ENCODE results near the gene USP15. TPM values are rescaled to one million over a fixed set of nuclear protein-coding genes. Genes with fewer than 3 reads are reported as not detected.

The USP15 gene
- total and polyA plus RNA-seq, 2 donors (not counting 3 experiments of a cell fraction or from before 2014, with no cell fraction given) = 20.0 to 61.8 TPM

DNA sequence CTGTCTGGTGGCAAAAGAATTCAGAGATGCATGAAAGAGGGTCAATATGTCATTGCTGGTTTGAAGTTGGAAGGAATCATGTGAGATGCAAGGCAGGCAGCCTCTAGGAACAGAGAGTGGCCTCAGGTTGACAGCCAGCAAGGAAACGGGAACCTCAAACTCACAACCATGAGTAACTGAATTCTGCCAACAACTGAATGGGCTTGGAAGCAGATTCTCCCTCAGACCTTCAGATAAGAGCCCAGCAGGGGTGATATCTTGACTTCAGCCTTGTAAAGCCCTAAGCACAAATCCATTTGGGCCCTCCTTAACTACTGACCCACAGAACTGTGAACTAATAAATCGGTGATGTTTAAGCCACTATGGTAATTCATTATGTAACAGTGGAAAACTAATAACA, 35.8 kb downstream of the USP15 start:
- no peak overlapping the region for H2AFZ ChIP-seq (ENCODE audit: low read depth, low read length)
- no peaks in the 10 kb centered on the region for H3K27me3 ChIP-seq (ENCODE audit: control insufficient read depth in 2 of 2, insufficient read depth in 2 of 2, low read length in 2 of 2)
- CTCF ChIA-PET = no interaction called here
- dilution Hi-C loops (cut with MboI; ENCODE audit: extremely low pct_ligation_motif_present, low sequenced_read_pairs) = no loop called here
- BruUV-seq (replicated peaks) = no TSS peak
- H3K9me3 ChIP-seq (replicated peaks; ENCODE audit: control insufficient read depth, insufficient read depth, low read length) = no peaks in the 10 kb centered on the region
- peaks cover 3 to 8% of the 10 kb centered on the region in 2 experiments for H3K36me3 ChIP-seq (ENCODE audit: control insufficient read depth in 2 of 2, extremely low read depth in 1 of 2, insufficient read depth in 2 of 2, low read length in 2 of 2)
- no peak for FAIRE-seq
- TF ChIP-seq, protein P1, sequence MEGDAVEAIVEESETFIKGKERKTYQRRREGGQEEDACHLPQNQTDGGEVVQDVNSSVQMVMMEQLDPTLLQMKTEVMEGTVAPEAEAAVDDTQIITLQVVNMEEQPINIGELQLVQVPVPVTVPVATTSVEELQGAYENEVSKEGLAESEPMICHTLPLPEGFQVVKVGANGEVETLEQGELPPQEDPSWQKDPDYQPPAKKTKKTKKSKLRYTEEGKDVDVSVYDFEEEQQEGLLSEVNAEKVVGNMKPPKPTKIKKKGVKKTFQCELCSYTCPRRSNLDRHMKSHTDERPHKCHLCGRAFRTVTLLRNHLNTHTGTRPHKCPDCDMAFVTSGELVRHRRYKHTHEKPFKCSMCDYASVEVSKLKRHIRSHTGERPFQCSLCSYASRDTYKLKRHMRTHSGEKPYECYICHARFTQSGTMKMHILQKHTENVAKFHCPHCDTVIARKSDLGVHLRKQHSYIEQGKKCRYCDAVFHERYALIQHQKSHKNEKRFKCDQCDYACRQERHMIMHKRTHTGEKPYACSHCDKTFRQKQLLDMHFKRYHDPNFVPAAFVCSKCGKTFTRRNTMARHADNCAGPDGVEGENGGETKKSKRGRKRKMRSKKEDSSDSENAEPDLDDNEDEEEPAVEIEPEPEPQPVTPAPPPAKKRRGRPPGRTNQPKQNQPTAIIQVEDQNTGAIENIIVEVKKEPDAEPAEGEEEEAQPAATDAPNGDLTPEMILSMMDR (IDR thresholded peaks at IDR 0.05; ENCODE audit: extremely low read depth in 1 of 2, insufficient read depth in 1 of 2, low read depth in 1 of 2, low read length in 2 of 2) = no peak
- TF ChIP-seq FOS (IDR thresholded peaks at IDR 0.05; ENCODE audit: borderline replicate concordance, insufficient read depth, low read length) = no peak
- H3K27ac ChIP-seq (ENCODE audit: insufficient read depth, low read depth, low read length) = no peak overlapping the region
- H3K9ac ChIP-seq (replicated peaks; ENCODE audit: extremely low read depth, insufficient read depth, low read length) = no peak overlapping the region
- H3K4me2 ChIP-seq (ENCODE audit: insufficient read depth, low read length) = no peak overlapping the region
- POLR2A ChIA-PET = no interaction called here
- H3K4me1 ChIP-seq (ENCODE audit: control insufficient read depth, extremely low read depth, insufficient read depth, low read length) = peaks cover 3% of the 10 kb centered on the region
- H3K4me3 ChIP-seq (replicated peaks in 1 of 3; ENCODE audit: insufficient read depth in 1 of 3, low read depth in 1 of 3, low read length in 3 of 3) = no peak overlapping the region
- peaks cover 80% of the 10 kb centered on the region for H3K79me2 ChIP-seq (ENCODE audit: control insufficient read depth, insufficient read depth, low read length)
- no peak for DNase-seq (ENCODE audit: low read depth, low spot score)
- H3K9me1 ChIP-seq (replicated peaks; ENCODE audit: control insufficient read depth, extremely low read depth, insufficient read depth, low read length) = no peaks in the 10 kb centered on the region
- peaks cover 9% of the 10 kb centered on the region for H4K20me1 ChIP-seq (replicated peaks; ENCODE audit: control insufficient read depth, extremely low read depth, insufficient read depth, low read length)
- intact Hi-C loops (cut with micrococcal nuclease) = no loop called here

DNA sequence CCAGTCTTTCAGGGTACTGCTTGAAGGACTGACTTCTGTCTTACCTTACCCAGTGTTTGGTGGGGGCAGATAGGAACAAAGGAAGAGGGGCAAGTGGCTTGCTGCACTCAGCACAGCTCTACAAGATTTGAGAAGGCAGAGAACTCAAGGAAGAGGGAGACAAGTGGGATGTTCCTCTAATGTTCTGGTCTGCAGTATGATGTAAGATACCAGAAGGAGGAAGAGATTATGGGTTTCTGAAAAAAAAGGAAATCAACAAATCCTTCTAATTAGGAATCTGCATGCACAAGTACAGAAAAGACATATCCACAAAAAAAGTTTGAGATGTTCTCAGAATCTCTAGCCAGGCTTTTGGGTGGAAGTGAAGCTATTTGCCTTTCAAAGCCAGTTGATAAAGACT, 37.1 kb downstream of the USP15 start:
- DNase-seq (ENCODE audit: low read depth, low spot score) (no peak), FAIRE-seq (no peak)
- Histone ChIP-seq H2AFZ (ENCODE audit: low read depth, low read length) (no peak overlapping the region), H3K27ac (ENCODE audit: insufficient read depth, low read depth, low read length) (no peak overlapping the region), H3K4me2 (ENCODE audit: insufficient read depth, low read length) (no peak overlapping the region), H3K4me3 (replicated peaks in 1 of 3; ENCODE audit: insufficient read depth in 1 of 3, low read depth in 1 of 3, low read length in 3 of 3) (no peak overlapping the region), H3K27me3 (ENCODE audit: control insufficient read depth in 2 of 2, insufficient read depth in 2 of 2, low read length in 2 of 2) (no peaks in the 10 kb centered on the region), H3K9me3 (replicated peaks; ENCODE audit: control insufficient read depth, insufficient read depth, low read length) (no peaks in the 10 kb centered on the region), H3K36me3 (ENCODE audit: control insufficient read depth in 2 of 2, extremely low read depth in 1 of 2, insufficient read depth in 2 of 2, low read length in 2 of 2) (peaks cover 3 to 8% of the 10 kb centered on the region in 2 experiments), H3K79me2 (ENCODE audit: control insufficient read depth, insufficient read depth, low read length) (peaks cover 80% of the 10 kb centered on the region), H3K4me1 (ENCODE audit: control insufficient read depth, extremely low read depth, insufficient read depth, low read length) (no peaks in the 10 kb centered on the region), H3K9ac (replicated peaks; ENCODE audit: extremely low read depth, insufficient read depth, low read length) (no peak overlapping the region), H4K20me1 (replicated peaks; ENCODE audit: control insufficient read depth, extremely low read depth, insufficient read depth, low read length) (peaks cover 5% of the 10 kb centered on the region), H3K9me1 (replicated peaks; ENCODE audit: control insufficient read depth, extremely low read depth, insufficient read depth, low read length) (no peaks in the 10 kb centered on the region)
- ChIA-PET POLR2A (no interaction called here), CTCF (interaction anchor here (0.8 kb wide), 1 partner anchor 28 kb away, joined by 3 read pairs; no protein-coding TSS in a partner anchor)
- intact Hi-C loops (cut with micrococcal nuclease) (no loop called here), dilution Hi-C loops (cut with MboI; ENCODE audit: extremely low pct_ligation_motif_present, low sequenced_read_pairs) (no loop called here)
- BruUV-seq (replicated peaks) = no TSS peak
- no peak for TF ChIP-seq POLR2AphosphoS5 (IDR thresholded peaks at IDR 0.05; ENCODE audit: insufficient read depth, low read depth, low read length)
- TF ChIP-seq JUN (IDR thresholded peaks at IDR 0.05; ENCODE audit: borderline replicate concordance, insufficient read depth, insufficient read length, low read depth) = no peak
- TF ChIP-seq, protein P2, sequence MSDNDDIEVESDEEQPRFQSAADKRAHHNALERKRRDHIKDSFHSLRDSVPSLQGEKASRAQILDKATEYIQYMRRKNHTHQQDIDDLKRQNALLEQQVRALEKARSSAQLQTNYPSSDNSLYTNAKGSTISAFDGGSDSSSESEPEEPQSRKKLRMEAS (IDR thresholded peaks at IDR 0.05; ENCODE audit: insufficient read depth, insufficient read length) = no peak

Measured in endothelial cell of umbilical vein (primary cell).